Omental fat pad (tissue), 4 donors: Measurements from ENCODE around the gene PFKFB3. TPM values are rescaled to one million over a fixed set of nuclear protein-coding genes. Genes with fewer than 3 reads are reported as not detected.

Experiments
- ATAC-seq: fragments of 150-250 bp; one replicate; pipeline ENCODE4 v1.9.1; 2016; ENCODE audit warnings: mild to moderate bottlenecking, moderate library complexity; ENCODE audit not compliant: low FRiP score
- DNase-seq: peaks from one replicate; pipeline ENCODE4 v3.0.0-alpha.2; 2019; ENCODE audit warnings: low spot score
- total RNA-seq, 4 donors: library from RNA; depleted of rRNA; stranded (reverse); fragments of >200 nt; gene quantifications; one replicate each; pipeline ENCODE4 v1.1.0, GENCODE V29; 2016
- TF ChIP-seq, protein P1 (sequence below), 3 donors: fragments of 450-650 bp; IDR thresholded peaks; one replicate each; pipeline ENCODE4 v1.5.1; 2016 to 2017; ENCODE audit warnings: antibody characterized with exemption in 3 of 3, mild to moderate bottlenecking in 3 of 3, moderate library complexity in 2 of 3

PFKFB3 gene
- total RNA-seq, 4 donors from 2014 or later, result 213 to 1,086 (median 354) TPM

DNA sequence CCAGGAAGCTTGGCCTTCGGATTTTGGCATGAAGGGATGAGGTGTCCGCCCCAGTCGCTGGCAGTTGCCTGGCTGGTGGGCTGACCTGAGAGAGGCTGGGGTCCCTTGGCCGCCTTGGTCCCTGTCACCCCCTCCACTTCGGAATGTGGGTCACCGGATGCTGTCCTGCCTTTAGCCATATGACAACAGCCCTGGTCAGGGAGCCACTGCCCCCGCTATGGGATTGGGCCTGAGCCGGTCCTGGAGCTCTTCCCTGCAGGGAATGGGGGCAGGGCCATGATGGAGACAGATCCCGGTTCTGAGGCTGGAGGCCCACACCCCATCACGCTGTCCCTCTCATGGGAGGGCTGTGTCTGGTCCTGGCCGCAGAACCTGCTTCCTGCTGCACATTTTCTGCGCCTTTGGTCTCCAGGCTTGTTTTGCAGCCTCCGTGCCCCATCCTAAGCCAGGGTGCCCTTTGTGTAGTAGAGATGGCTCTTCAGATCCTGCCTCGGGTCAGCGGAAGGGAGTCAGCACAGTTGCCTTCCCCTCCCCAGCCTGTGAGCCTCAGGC is 22.6 kb downstream of the PFKFB3 start:
- DNase-seq (no peak), ATAC-seq (no peak)
- TF ChIP-seq, protein P1, sequence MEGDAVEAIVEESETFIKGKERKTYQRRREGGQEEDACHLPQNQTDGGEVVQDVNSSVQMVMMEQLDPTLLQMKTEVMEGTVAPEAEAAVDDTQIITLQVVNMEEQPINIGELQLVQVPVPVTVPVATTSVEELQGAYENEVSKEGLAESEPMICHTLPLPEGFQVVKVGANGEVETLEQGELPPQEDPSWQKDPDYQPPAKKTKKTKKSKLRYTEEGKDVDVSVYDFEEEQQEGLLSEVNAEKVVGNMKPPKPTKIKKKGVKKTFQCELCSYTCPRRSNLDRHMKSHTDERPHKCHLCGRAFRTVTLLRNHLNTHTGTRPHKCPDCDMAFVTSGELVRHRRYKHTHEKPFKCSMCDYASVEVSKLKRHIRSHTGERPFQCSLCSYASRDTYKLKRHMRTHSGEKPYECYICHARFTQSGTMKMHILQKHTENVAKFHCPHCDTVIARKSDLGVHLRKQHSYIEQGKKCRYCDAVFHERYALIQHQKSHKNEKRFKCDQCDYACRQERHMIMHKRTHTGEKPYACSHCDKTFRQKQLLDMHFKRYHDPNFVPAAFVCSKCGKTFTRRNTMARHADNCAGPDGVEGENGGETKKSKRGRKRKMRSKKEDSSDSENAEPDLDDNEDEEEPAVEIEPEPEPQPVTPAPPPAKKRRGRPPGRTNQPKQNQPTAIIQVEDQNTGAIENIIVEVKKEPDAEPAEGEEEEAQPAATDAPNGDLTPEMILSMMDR (IDR thresholded peaks at IDR 0.05), result no peak

DNA sequence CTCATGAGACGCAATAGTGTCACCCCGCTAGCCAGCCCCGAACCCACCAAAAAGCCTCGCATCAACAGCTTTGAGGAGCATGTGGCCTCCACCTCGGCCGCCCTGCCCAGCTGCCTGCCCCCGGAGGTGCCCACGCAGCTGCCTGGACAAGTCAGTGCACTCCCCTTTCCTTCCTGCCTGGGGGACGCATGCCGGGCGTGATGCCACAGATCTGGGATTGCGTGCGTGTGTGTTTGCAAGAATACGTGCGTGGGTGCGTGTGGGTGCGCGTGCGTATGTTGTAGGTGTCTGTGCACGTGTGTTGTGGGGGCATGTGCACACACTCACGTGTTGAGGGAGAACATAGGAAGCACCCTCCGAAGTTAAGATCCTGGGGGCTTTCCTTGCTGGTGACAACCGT is 23.5 kb downstream of the PFKFB3 start:
- ATAC-seq (no peak), DNase-seq (no peak)
- TF ChIP-seq, protein P1 (IDR thresholded peaks at IDR 0.05), result no peak

DNA sequence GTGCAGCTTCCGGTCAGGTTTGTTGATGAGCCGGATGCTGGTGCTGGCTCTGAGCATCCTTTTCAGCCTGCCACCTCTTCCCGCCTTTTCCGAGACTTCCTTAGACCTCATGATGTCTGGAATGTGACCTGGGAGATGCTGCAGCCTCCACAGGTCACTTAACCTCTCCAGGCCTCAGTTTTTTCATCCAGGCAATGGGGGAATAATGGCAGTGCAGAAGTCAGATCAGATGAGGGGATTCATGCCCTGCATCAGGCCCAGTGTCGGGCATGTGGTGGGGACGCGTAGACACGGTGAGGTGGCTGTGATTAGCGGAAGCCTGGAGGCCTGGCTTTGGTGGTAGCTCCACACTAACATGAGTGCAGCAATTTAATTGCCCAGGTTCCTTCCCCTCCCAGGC is 24.6 kb downstream of the PFKFB3 start:
- DNase-seq, result no peak
- TF ChIP-seq, protein P1 (IDR thresholded peaks at IDR 0.05), result no peak
- ATAC-seq, result no peak

DNA sequence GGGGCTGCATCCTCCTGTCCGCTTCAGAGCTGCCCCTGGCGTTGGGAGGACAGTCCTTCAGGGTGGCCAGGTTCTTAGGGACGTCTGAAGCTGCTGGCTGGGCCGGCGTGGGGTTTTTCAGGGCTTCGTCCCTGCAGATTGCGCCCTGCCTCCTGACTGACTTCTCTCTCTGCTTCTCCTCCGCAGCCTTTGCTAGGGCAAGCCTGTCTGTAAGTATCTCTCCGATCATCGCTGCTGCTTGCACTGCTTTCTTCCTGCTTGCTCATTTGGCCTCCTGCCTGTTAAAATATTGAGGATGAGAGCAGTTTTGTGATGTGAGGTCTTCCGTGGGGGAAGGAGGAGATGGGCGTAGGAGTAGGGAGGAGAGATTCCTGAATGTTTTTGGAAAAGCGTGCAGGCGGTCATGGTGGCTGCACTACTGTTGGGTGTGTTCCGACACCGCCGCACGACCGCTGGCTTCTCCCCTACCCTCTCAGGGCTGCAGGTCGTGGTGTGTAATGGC is 25.3 kb downstream of the PFKFB3 start:
- ATAC-seq, result peak; percentile 25
- DNase-seq, result no peak
- TF ChIP-seq, protein P1 (IDR thresholded peaks at IDR 0.05), result no peak

DNA sequence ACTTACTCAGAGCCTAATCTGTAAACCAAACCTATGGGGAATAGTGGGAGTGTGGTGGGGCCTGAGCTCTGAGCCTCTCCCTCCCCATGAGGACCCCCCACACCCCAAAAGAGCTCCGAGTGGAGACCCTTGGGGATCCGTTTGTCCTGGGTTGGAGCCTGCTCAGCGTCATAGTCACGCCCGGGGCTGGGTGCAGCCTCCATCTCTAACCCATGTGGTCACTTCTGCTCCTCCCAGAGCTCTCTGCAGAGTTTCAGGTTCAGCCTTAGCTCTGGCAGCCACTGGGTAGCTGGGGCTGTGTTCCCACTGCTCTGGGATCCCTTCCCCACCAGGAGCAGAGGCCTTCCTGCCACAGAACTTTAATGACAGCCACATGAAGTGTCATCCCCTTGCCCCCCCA is 25.9 kb downstream of the PFKFB3 start:
- TF ChIP-seq, protein P1 (IDR thresholded peaks at IDR 0.05), result no peak
- ATAC-seq (no peak), DNase-seq (no peak)

DNA sequence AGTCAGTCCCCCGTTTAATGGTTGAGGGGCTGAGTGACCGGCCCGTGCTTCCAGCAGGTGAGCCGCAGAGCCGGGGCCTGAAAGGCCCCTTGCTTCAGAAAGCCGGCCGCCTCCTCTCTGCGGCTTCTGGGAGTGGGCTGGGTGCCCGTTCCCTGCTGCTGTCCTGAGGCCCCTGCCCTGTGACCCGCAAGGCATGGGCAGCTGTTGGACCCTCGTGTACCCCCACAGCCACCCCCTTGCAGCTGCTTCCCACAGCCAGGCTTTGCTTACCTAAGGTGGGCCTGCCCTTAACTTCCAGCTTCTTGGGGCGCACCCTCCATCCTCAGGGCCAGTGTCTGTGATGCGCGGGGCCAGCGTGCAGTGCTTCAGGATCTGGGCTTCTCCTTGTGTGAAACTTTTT is 26.6 kb downstream of the PFKFB3 start:
- no peak for ATAC-seq
- TF ChIP-seq, protein P1 (IDR thresholded peaks at IDR 0.05), result no peak
- no peak for DNase-seq

DNA sequence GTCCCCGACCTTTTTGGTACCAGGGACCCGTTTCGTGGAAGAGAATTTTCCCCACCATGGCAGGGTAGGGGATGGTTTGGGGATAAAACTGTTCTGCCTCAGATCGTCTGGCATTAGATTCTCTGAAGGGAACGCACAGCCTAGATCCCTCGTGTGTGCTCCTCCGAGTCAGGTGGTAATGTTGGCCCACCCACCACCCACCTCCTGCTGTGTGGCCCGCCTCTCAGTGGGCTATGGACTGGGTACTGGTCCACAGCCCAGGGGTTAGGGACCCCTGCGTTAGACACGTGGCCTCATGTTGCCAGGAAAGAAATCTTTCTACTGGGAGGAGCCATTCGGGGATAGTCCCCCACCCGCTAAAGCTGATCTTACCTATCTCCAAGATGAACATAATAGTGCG is 27.0 kb downstream of the PFKFB3 start:
- DNase-seq, result no peak
- no peak for ATAC-seq
- TF ChIP-seq, protein P1 (IDR thresholded peaks at IDR 0.05), result no peak
